SU-DHL-6 (cell line): ENCODE results near the gene GPR26.

ENCODE experiments used
- H2AFZ ChIP-seq: fragments of 200-600 bp; sonication (generic); 2 replicates; pipeline ENCODE4 v1.6.1; 2014; ENCODE audit warnings: low read depth, mild to moderate bottlenecking, moderate library complexity, mixed read lengths, antibody characterized with exemption, low read length; ENCODE audit not compliant: severe bottlenecking
- H3F3A ChIP-seq: fragments of 200-600 bp; shearing (Covaris generic); 2 replicates; pipeline ENCODE4 v1.6.0; 2016; ENCODE audit warnings: antibody characterized with exemption, mild to moderate bottlenecking; ENCODE audit not compliant: insufficient read depth
- H3K27ac ChIP-seq: fragments of 200-600 bp; sonication (generic); 2 replicates; pipeline ENCODE4 v1.5.1; 2016; ENCODE audit warnings: low read depth, mild to moderate bottlenecking, low read length, moderate library complexity, mixed read lengths
- H3K27me3 ChIP-seq: fragments of 200-600 bp; sonication (generic), shearing (Covaris generic); 2 replicates; pipeline ENCODE4 v1.6.0; 2014; ENCODE audit warnings: mild to moderate bottlenecking, low read length
- H3K36me3 ChIP-seq: fragments of 200-600 bp; sonication (generic); 2 replicates; pipeline ENCODE4 v1.6.1; 2014; ENCODE audit warnings: mild to moderate bottlenecking, low read length, mixed read lengths
- H3K4me2 ChIP-seq: fragments of 300-600, 200-600 bp; shearing (Covaris generic), sonication (generic); 2 replicates; pipeline ENCODE4 v1.6.0; 2014; ENCODE audit warnings: low read length, low read depth, mild to moderate bottlenecking; ENCODE audit not compliant: poor library complexity, severe bottlenecking
- H3K4me3 ChIP-seq: fragments of 200-600 bp; sonication (generic); 2 replicates; pipeline ENCODE4 v1.5.1; 2014; ENCODE audit warnings: antibody characterized with exemption, low read length, mild to moderate bottlenecking, mixed read lengths; ENCODE audit not compliant: insufficient read depth, poor library complexity, severe bottlenecking
- H3K79me2 ChIP-seq: fragments of 200-600 bp; sonication (generic); 2 replicates; pipeline ENCODE4 v1.6.1; 2014; ENCODE audit warnings: mild to moderate bottlenecking, low read length, moderate library complexity; ENCODE audit not compliant: insufficient read depth
- H3K9ac ChIP-seq: fragments of 200-600 bp; sonication (generic); 2 replicates; pipeline ENCODE4 v1.7.0; 2014; ENCODE audit warnings: mild to moderate bottlenecking, low read length
- H3K9me2 ChIP-seq: fragments of 200-600 bp; sonication (generic); replicated peaks from 2 replicates; pipeline ENCODE4 v1.6.1; 2014; ENCODE audit warnings: low read length; ENCODE audit not compliant: insufficient read depth
- H3K9me3 ChIP-seq: fragments of 200-600 bp; sonication (generic); 2 replicates; pipeline ENCODE4 v1.6.1; 2014; ENCODE audit warnings: low read length, mixed read lengths; ENCODE audit not compliant: insufficient read depth
- H4K20me1 ChIP-seq: fragments of 200-600 bp; sonication (generic); 2 replicates; pipeline ENCODE4 v1.6.1; 2014; ENCODE audit warnings: low read depth, mild to moderate bottlenecking, antibody characterized with exemption, low read length, moderate library complexity, mixed read lengths
- CTCF ChIP-seq: fragments of 200-600 bp; sonication (generic); IDR thresholded peaks from one replicate; pipeline ENCODE4 v1.5.1; 2017; ENCODE audit warnings: antibody characterized with exemption, mild to moderate bottlenecking, low read length, moderate library complexity; ENCODE audit not compliant: insufficient read depth, poor library complexity, severe bottlenecking
- EZH2phosphoT487 ChIP-seq: fragments of 200-600 bp; sonication (generic), shearing (Covaris generic); conservative IDR thresholded peaks from 2 replicates; pipeline ENCODE4 v1.6.1; 2018; ENCODE audit warnings: mild to moderate bottlenecking, antibody characterized with exemption, low read length, moderate library complexity, mixed read lengths

GPR26 gene

GRCh38 chr10:123640016-123640535, 26.1 kb upstream of the GPR26 start:
- Histone ChIP-seq H3K27ac (no peak overlapping the region), H3K4me2 (no peak overlapping the region), H3K79me2 (no peaks in the 10 kb centered on the region), H4K20me1 (no peaks in the 10 kb centered on the region), H3K4me3 (no peak overlapping the region), H3K36me3 (no peaks in the 10 kb centered on the region), H3K9me2 (no peaks in the 10 kb centered on the region), H3K9ac (no peak overlapping the region), H3K27me3 (no peaks in the 10 kb centered on the region; the same call in 1 of the 2 replicates), H3K9me3 (no peaks in the 10 kb centered on the region), H3F3A (no peaks in the 10 kb centered on the region), H2AFZ (no peak overlapping the region)
- TF ChIP-seq EZH2phosphoT487, result no peak
- TF ChIP-seq CTCF, result no peak

- Histone ChIP-seq H3K9me3 (no peaks in the 10 kb centered on the region), H2AFZ (no peak overlapping the region), H3K9ac (no peak overlapping the region), H3K4me2 (no peak overlapping the region), H3K36me3 (no peaks in the 10 kb centered on the region), H4K20me1 (no peaks in the 10 kb centered on the region), H3K4me3 (no peak overlapping the region), H3K27me3 (no peaks in the 10 kb centered on the region), H3K79me2 (no peaks in the 10 kb centered on the region), H3K9me2 (no peaks in the 10 kb centered on the region), H3F3A (no peaks in the 10 kb centered on the region), H3K27ac (no peak overlapping the region)
- TF ChIP-seq CTCF (no peak), EZH2phosphoT487 (no peak)
Observed at GRCh38 chr10:123642293-123642692, 23.9 kb upstream of the GPR26 start.

DNA sequence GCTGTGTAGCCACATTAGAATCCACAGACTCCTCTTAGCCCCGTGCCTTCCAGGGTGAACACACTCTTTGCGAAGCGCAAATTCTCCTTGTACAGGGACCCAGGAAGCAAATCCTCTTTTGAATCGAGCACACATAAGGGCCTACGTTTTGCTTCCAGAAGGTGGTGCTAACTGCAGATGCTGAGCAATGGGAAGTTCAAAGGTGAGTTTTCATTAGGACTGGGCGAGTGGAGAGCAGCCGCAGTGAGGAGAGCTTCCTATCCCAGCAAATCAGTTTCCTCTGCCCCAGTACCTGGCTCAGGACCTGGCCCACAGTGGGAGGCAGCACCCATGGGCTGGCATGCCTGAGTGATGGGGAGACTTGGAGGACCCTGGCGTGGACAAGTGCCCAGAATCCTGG, 23.5 kb upstream of the GPR26 start:
- Histone ChIP-seq H3K27ac (no peak overlapping the region), H2AFZ (no peak overlapping the region), H3K27me3 (no peaks in the 10 kb centered on the region), H3K79me2 (no peaks in the 10 kb centered on the region), H3K9me3 (no peaks in the 10 kb centered on the region), H3F3A (no peaks in the 10 kb centered on the region), H3K4me3 (no peak overlapping the region), H3K9ac (no peak overlapping the region), H4K20me1 (no peaks in the 10 kb centered on the region), H3K9me2 (no peaks in the 10 kb centered on the region), H3K4me2 (no peak overlapping the region), H3K36me3 (no peaks in the 10 kb centered on the region)
- TF ChIP-seq CTCF (no peak), EZH2phosphoT487 (no peak)

DNA sequence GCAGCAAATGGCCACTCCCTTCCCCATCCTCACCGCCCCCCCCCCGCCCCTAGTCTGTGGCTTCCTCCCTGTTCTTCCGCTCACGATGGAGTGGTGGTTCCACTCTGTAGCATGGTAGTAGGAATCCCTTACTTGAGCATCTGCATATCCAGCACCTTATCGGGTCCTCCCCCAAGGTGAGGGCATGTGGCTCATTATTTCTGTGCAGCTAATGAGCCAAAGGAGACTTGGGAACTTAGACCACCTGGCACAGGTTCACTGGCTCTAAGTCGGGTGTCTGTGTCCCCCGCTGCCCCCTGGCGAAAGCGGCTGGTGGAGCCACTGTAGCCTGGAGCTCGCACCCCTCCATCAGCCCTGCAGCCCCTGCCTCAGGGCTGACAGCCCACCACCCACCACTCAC, 22.8 kb upstream of the GPR26 start:
- Histone ChIP-seq H3F3A (no peaks in the 10 kb centered on the region), H3K27me3 (no peaks in the 10 kb centered on the region), H3K27ac (no peak overlapping the region), H2AFZ (no peak overlapping the region), H3K4me2 (no peak overlapping the region), H3K9me2 (no peaks in the 10 kb centered on the region), H3K79me2 (no peaks in the 10 kb centered on the region), H3K36me3 (no peaks in the 10 kb centered on the region), H3K4me3 (no peak overlapping the region), H3K9me3 (no peaks in the 10 kb centered on the region), H3K9ac (no peak overlapping the region), H4K20me1 (no peaks in the 10 kb centered on the region)
- no peak for TF ChIP-seq CTCF
- TF ChIP-seq EZH2phosphoT487, result no peak
